CD14-positive monocyte (primary cell): Measurements from ENCODE around the gene RNF212. TPM values are rescaled to one million over a fixed set of nuclear protein-coding genes. Genes with fewer than 3 reads are reported as not detected.

ENCODE experiments used
- DNase-seq, 3 donors: peaks; one replicate each; pipeline ENCODE4 v3.0.0-alpha.2; 2011 to 2022
- H2AFZ ChIP-seq: 2 replicates; pipeline ENCODE4 v1.6.0; 2012; ENCODE audit warnings: mild to moderate bottlenecking, low read depth, low read length, inconsistent platforms; ENCODE audit not compliant: insufficient read depth, poor library complexity, severe bottlenecking
- H3K27ac ChIP-seq, 2 donors: 1 replicate in 1 of 2; 2 replicates in 1 of 2; pipeline ENCODE4 v1.5.1; 2012 to 2013; ENCODE audit warnings: low read length in 2 of 2, control low read depth in 1 of 2, inconsistent platforms in 1 of 2, low read depth in 1 of 2, mild to moderate bottlenecking in 1 of 2
- H3K27me3 ChIP-seq, 2 donors: one replicate each; pipeline versions ENCODE4 v1.6.0 to v1.6.1; 2011 to 2013; ENCODE audit warnings: low read length in 2 of 2; ENCODE audit not compliant: control insufficient read depth in 2 of 2, insufficient read depth in 2 of 2
- H3K36me3 ChIP-seq, 2 donors: replicated peaks in 1 of 2; 1 replicate in 1 of 2; 2 replicates in 1 of 2; pipeline versions ENCODE4 v1.5.1 to v1.6.1; 2012 to 2013; ENCODE audit warnings: low read length in 2 of 2, control low read depth in 1 of 2, inconsistent platforms in 1 of 2, mild to moderate bottlenecking in 1 of 2; ENCODE audit not compliant: insufficient read depth in 2 of 2, control insufficient read depth in 1 of 2
- H3K4me1 ChIP-seq, 2 donors: 1 replicate in 1 of 2; 2 replicates in 1 of 2; pipeline versions ENCODE4 v1.5.1 to v1.6.1; 2012 to 2013; ENCODE audit warnings: low read length in 2 of 2, control low read depth in 1 of 2, inconsistent platforms in 1 of 2, mild to moderate bottlenecking in 1 of 2, moderate library complexity in 1 of 2; ENCODE audit not compliant: insufficient read depth in 2 of 2, control insufficient read depth in 1 of 2
- H3K4me2 ChIP-seq: replicated peaks from 2 replicates; pipeline ENCODE3; 2012; ENCODE audit warnings: low read length, moderate library complexity, mild to moderate bottlenecking; ENCODE audit not compliant: poor library complexity, severe bottlenecking; ENCODE audit errors: extremely low read depth
- H3K4me3 ChIP-seq, 3 experiments: fragments of 200-600 bp in 1 of 3; sonication (generic) in 1 of 3; replicated peaks in 1 of 3; 1 replicate in 2 of 3; 2 replicates in 1 of 3; pipeline ENCODE4 v1.5.1; 2011 to 2013; ENCODE audit warnings: low read length in 3 of 3, mild to moderate bottlenecking in 3 of 3, control low read depth in 2 of 3, low read depth in 2 of 3, inconsistent platforms in 1 of 3, moderate library complexity in 1 of 3
- H3K79me2 ChIP-seq: 2 replicates; pipeline ENCODE4 v1.6.0; 2012; ENCODE audit warnings: mild to moderate bottlenecking, control low read depth, inconsistent platforms, low read length, moderate library complexity; ENCODE audit not compliant: insufficient read depth
- H3K9ac ChIP-seq: 2 replicates; pipeline ENCODE4 v1.6.0; 2017; ENCODE audit warnings: low read length, mild to moderate bottlenecking; ENCODE audit not compliant: insufficient read depth, poor library complexity, severe bottlenecking
- H3K9me3 ChIP-seq, 2 donors: replicated peaks in 1 of 2; 1 replicate in 1 of 2; 2 replicates in 1 of 2; pipeline versions ENCODE4 v1.5.1 to v1.6.1; 2012 to 2013; ENCODE audit warnings: low read length in 2 of 2, control low read depth in 1 of 2; ENCODE audit not compliant: control insufficient read depth in 1 of 2, insufficient read depth in 1 of 2
- H4K20me1 ChIP-seq: 2 replicates; pipeline ENCODE4 v1.6.0; 2012; ENCODE audit warnings: mild to moderate bottlenecking, low read length, control low read depth, moderate library complexity; ENCODE audit not compliant: insufficient read depth
- H3K27ac Mint-ChIP-seq, 7 donors: one replicate each; pipeline ENCODE4 v1.8.0; 2020; ENCODE audit warnings: mild to moderate bottlenecking in 7 of 7, mixed read lengths in 7 of 7, moderate library complexity in 6 of 7, inconsistent platforms in 2 of 7
- H3K27me3 Mint-ChIP-seq, 3 donors: one replicate each; pipeline ENCODE4 v1.8.0; 2021 to 2022; ENCODE audit warnings: low read depth in 3 of 3, mild to moderate bottlenecking in 3 of 3, mixed read lengths in 3 of 3, moderate library complexity in 3 of 3, inconsistent platforms in 1 of 3
- H3K36me3 Mint-ChIP-seq, 2 donors: one replicate each; pipeline ENCODE4 v1.8.0; 2020; ENCODE audit warnings: mixed read lengths in 2 of 2, inconsistent platforms in 1 of 2, mild to moderate bottlenecking in 1 of 2
- H3K4me1 Mint-ChIP-seq: one replicate; pipeline ENCODE4 v1.8.0; 2020; ENCODE audit warnings: mild to moderate bottlenecking, mixed read lengths
- H3K4me3 Mint-ChIP-seq, 2 donors: one replicate each; pipeline ENCODE4 v1.8.0; 2020; ENCODE audit warnings: mild to moderate bottlenecking in 2 of 2, mixed read lengths in 2 of 2, moderate library complexity in 1 of 2
- H3K9me3 Mint-ChIP-seq, 7 donors: one replicate each; pipeline ENCODE4 v1.8.0; 2020 to 2022; ENCODE audit warnings: mixed read lengths in 7 of 7, mild to moderate bottlenecking in 6 of 7, moderate library complexity in 6 of 7, inconsistent platforms in 2 of 7
- WGBS: methylation state at CpG from one replicate; pipeline ENCODE4 v1.1.5; 2013; ENCODE audit warnings: missing lambda C conversion rate; ENCODE audit not compliant: insufficient coverage; 5-methylcytosine and 5-hydroxymethylcytosine counted together
- intact Hi-C, 2 donors: fragments of 100-400 bp; cut with micrococcal nuclease; formaldehyde crosslinking; loops; one replicate each; pipeline versions ENCODE4 v1.15.0 to v1.15.1; 2023
- polyA plus RNA-seq, 3 donors: library from polyadenylated mRNA; depleted of rRNA in 1 of 3; unstranded in 2 of 3; stranded (reverse) in 1 of 3; fragments of 300-500 nt in 2 of 3; fragments of >200 nt in 1 of 3; fragmentation: Illumina TruSeq in 2 of 3; gene quantifications; 1 replicate in 2 of 3; 2 replicates in 1 of 3; pipeline ENCODE4 v1.2.3, GENCODE V29; 2012 to 2021
- TF ChIP-seq, protein P1 (sequence below): fragments of 200-600 bp; IDR thresholded peaks from one replicate; pipeline ENCODE4 v1.8.0; 2022; ENCODE audit warnings: antibody characterized with exemption, mild to moderate bottlenecking

The RNF212 gene
- polyA plus RNA-seq, 3 donors = 0.17 to 0.83 TPM; not detected in 1

DNA sequence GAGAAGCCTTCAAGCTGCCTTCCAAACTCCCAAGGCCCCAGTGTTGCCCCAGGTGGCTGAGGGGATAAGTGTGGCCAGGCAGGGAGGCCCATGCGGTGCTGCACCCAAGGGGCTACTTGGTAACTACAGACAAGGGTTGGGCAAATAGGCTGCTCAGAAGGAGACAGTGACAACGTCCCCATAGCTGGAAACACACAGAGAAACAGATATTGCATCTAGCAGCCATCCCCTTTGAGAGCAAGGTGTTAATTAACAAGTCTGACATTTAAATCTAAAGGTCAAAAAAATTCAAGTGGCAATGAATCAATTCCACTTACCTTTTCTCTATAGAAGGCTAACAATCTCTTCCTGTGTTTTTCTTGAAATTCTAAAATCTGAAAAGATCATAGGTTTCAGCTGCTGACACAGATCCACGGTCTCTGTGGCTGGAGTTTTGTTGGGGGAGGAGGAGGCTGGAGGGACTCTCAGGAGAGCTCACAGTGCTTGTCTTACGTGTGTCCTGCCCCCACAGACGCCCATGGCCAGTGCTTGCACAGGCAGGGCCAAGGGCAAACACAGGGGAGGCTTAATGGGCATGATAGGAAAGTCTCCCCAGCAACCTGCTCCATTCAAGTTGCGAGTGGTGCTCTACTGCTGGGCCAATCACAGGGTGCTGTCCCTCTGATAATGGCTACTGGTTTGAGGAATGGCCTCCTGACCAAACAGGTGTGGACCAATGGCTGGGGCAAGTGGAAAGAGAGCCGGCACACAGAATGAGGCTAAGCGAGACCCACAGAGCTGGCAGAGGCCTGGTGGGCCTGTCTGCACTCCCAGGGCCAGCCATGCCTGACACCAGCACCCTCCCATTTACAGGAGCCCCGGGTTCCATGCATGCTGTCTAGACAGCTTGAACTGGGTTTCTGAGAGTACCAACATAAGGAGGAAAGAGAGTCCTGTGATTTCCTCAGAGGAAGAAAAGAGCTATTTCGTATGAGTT lies 22.6 kb downstream of the RNF212 start:
- H3K4me3 ChIP-seq = no peak overlapping the region
- no peak overlapping the region for H3K4me2 ChIP-seq
- intact Hi-C loops = no loop called here
- H3K9me3 Mint-ChIP-seq = peaks cover 11 to 29% (median 24%) of the 10 kb centered on the region in 7 donors
- H3K27me3 Mint-ChIP-seq = peaks cover 0 to 6% (median 2%) of the 10 kb centered on the region in 3 donors
- no peak overlapping the region for H3K27ac ChIP-seq
- WGBS = 95% methylated on average over 4 of the region's 10 CpGs
- TF ChIP-seq, protein P1, sequence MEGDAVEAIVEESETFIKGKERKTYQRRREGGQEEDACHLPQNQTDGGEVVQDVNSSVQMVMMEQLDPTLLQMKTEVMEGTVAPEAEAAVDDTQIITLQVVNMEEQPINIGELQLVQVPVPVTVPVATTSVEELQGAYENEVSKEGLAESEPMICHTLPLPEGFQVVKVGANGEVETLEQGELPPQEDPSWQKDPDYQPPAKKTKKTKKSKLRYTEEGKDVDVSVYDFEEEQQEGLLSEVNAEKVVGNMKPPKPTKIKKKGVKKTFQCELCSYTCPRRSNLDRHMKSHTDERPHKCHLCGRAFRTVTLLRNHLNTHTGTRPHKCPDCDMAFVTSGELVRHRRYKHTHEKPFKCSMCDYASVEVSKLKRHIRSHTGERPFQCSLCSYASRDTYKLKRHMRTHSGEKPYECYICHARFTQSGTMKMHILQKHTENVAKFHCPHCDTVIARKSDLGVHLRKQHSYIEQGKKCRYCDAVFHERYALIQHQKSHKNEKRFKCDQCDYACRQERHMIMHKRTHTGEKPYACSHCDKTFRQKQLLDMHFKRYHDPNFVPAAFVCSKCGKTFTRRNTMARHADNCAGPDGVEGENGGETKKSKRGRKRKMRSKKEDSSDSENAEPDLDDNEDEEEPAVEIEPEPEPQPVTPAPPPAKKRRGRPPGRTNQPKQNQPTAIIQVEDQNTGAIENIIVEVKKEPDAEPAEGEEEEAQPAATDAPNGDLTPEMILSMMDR = no peak
- peaks cover 14 to 19% of the 10 kb centered on the region in 2 donors for H3K9me3 ChIP-seq
- peak overlapping the region in 1 of 7 donors; percentile 57 for H3K27ac Mint-ChIP-seq
- no peaks in the 10 kb centered on the region for H4K20me1 ChIP-seq
- H3K4me3 Mint-ChIP-seq = no peak overlapping the region
- H3K9ac ChIP-seq = no peak overlapping the region
- no peak for DNase-seq
- no peaks in the 10 kb centered on the region for H3K4me1 ChIP-seq
- no peaks in the 10 kb centered on the region for H3K36me3 Mint-ChIP-seq
- H2AFZ ChIP-seq = no peak overlapping the region
- H3K4me1 Mint-ChIP-seq = no peaks in the 10 kb centered on the region
- no peaks in the 10 kb centered on the region for H3K27me3 ChIP-seq
- no peaks in the 10 kb centered on the region for H3K79me2 ChIP-seq
- no peaks in the 10 kb centered on the region for H3K36me3 ChIP-seq

DNA sequence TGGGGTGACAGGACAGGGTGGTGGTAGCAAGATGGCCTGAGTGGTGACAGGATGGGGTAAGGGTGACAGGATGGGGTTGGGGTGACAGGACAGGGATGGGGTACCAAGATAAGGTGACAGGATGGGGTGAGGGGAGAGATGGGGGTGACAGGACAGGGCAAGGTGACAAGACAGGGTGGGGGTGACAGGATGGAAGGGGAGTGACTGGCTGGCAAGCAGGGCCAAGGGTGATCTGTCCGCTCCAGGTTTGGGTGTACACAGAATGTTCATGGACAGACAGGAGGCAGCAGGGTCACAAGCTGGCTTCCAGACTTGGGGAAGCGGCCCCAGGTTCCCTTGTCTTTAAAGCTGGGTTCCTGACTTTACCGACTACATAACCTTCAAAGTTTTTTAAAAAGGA lies 23.3 kb downstream of the RNF212 start:
- 50% methylated on average over 1 of the region's 3 CpGs for WGBS
- no peak overlapping the region for H3K27ac ChIP-seq
- H3K9ac ChIP-seq = no peak overlapping the region
- Mint-ChIP-seq H3K36me3 (no peaks in the 10 kb centered on the region), H3K27ac (no peak overlapping the region), H3K9me3 (peaks cover 11 to 29% (median 24%) of the 10 kb centered on the region in 7 donors), H3K4me1 (no peaks in the 10 kb centered on the region), H3K27me3 (peaks cover 2 to 6% (median 3%) of the 10 kb centered on the region in 3 donors), H3K4me3 (no peak overlapping the region)
- H3K4me1 ChIP-seq = no peaks in the 10 kb centered on the region
- H4K20me1 ChIP-seq = no peaks in the 10 kb centered on the region
- intact Hi-C loops = no loop called here
- DNase-seq = no peak
- H3K9me3 ChIP-seq = peaks cover 14 to 19% of the 10 kb centered on the region in 2 donors
- TF ChIP-seq, protein P1 = no peak
- H3K4me3 ChIP-seq = no peak overlapping the region
- no peaks in the 10 kb centered on the region for H3K27me3 ChIP-seq
- H3K79me2 ChIP-seq = no peaks in the 10 kb centered on the region
- no peak overlapping the region for H3K4me2 ChIP-seq
- no peaks in the 10 kb centered on the region for H3K36me3 ChIP-seq
- H2AFZ ChIP-seq = no peak overlapping the region
